HG03039 (cell line): ENCODE data around the gene BRIX1.

Source experiments
- ATAC-seq: cut with Tn5 transposase; IDR thresholded peaks from one replicate; pipeline ENCODE4 v1.9.1; 2021; ENCODE audit warnings: mild to moderate bottlenecking, moderate library complexity; ENCODE audit not compliant: unreplicated experiment

Gene BRIX1, protein sequence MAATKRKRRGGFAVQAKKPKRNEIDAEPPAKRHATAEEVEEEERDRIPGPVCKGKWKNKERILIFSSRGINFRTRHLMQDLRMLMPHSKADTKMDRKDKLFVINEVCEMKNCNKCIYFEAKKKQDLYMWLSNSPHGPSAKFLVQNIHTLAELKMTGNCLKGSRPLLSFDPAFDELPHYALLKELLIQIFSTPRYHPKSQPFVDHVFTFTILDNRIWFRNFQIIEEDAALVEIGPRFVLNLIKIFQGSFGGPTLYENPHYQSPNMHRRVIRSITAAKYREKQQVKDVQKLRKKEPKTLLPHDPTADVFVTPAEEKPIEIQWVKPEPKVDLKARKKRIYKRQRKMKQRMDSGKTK

DNA sequence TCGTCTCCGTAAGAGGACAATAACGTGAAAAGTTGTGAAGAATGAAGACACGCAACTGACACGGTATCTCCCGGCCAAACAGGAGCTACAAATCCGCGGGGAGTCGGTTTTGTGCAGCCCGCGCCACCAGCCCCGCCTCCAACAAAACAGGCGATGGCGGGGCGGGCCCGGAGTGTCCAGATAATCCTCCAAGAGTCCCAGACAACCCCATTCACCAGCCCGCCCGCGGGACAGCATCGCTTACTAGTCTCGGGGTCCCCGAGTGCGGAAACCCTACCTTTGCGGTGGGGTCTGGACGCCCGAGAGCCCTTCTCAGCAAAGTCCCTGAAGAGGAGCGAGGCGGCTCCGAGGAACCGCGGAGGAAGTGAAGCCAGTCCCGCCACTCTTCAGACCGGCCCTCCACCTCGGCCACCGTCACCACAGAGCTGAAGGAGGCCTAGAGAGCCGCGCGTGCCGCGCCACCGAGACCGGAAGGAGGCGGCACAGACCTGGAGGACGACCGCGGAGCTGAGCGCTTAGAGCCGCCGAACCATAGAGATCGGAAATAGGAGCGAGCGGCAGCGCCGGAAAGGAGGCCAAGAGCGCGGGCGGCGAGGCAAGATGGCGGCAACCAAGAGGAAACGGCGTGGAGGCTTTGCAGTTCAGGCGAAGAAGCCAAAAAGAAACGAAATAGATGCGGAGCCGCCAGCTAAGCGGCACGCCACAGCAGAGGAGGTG is at the start of gene BRIX1, which contains the start of gene RAD1:
Gene BRIX1 (plus strand): TSS at position 573 of the 717 bp plus-strand sequence. CDS start 28 bp downstream, at position 601.
Gene RAD1 (minus strand): TSS at position 366 of the 717 bp plus-strand sequence. CDS start 612 bp downstream, outside the sequence.
- ATAC-seq: peak; percentile 99

DNA sequence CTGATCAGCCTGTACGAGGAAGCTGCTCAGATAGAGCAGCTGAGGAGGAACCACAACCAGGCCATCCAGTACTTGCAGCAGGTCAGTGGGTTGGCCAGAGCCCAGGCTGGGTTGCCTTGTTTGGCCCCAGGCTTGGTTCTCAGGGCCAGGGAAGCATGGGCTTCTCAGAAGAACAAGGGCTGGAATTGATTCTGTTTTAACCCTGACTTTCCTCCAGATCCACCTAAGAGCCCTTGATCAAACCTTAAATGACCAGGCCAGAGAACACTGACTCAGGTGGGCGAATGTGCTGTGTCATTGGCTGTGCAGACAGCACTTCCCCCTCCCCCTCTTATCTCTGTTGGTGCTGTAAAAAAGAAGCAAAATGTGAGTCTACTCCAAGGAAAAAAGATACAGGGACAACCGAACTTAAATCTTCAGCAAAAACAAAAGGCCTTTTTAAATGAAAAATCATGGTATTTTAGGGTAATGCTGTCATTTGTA is 48.5 kb upstream of the BRIX1 start:
- ATAC-seq: no peak

DNA sequence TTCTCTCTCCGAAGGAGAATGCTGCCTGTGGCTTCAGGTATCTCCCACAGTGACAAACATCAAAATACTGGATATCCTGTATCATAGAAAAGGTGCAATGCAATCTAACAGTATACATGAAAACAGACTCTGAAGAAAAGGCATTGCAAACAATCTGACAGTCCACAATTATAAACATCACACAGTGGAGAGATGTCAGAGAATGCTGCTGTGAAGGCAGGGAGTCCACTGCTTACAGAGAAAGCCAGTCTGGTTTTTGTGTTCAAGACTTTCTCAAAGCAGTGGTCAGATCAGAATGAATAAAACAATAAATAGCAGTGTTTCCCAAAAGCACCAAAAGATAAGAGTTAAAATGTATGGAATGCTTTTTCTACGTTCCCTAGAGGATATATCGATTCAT is 47.9 kb upstream of the BRIX1 start:
- no peak for ATAC-seq

DNA sequence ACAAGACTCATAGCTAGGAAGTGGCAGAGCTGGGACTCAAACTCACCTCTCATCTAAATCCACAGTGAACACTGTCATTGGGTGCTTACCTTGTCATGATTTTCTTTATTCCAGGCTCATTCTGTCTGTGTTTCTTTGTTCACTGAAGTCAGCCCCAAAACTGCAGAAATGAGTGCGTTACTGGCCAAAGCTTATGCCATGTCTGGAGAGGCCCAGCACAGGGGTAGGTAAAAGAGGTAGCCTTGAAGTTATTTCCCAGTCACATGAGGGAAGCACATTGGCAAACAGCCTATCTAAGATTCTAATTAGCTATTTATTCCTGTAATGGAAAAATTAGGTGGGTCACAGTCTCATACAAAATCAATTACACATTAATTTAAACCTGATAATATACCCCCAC is 46.7 kb upstream of the BRIX1 start:
- ATAC-seq: no peak

DNA sequence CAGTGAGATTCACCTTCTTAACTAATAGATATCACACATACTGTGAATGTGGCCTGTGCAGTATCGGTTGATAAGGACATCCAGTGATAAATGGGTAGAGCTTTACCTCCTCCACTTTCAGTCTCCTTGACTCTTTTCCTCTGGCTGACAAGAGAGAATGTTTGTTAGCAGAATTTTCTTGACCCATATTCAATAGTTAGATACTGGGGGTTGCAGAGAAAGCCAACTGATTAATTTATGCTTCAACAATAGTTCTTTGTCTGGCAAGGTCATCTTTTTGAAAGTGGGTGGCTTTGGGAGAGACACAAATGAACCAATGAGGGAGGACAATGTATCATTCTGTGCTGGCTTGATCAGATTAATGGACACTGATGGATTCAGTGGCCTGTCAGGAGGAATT is 46.3 kb upstream of the BRIX1 start:
- ATAC-seq: no peak

DNA sequence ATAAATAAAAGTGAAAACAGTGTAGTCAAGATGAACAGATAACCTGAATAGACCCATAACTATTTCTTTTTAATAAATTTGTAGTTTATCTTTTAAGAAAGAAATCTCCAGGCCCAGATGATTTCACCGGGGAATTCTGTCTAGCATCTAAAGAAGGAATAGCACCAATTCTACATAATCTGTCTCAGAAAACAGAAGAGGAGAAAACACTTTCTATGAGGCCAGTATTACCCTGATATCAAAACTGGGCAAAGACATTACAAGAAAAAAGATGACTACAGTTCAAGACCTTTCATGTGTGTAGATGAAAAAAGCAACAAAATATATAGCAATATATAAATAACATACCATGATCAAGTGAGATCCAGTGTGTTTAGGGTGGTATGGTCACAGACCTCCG is 45.1 kb upstream of the BRIX1 start:
- no peak for ATAC-seq

DNA sequence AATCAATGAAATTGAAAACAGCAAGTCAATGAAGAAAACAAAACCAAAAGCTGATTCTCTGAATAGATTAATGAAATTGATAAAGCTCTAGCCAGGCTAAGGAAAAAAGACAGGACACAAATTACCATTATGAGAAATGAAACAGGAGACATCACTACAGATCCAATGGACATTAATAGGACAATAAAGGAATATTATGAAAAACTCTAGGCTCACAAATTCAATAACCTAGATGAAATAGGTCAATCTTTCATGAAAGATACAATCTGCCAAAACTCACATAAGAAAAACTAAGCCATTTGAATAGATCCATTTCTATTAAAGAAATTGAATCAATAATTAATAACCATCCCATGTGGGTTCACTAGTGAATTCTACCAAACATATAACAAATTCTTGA is 39.2 kb upstream of the BRIX1 start:
- no peak for ATAC-seq

DNA sequence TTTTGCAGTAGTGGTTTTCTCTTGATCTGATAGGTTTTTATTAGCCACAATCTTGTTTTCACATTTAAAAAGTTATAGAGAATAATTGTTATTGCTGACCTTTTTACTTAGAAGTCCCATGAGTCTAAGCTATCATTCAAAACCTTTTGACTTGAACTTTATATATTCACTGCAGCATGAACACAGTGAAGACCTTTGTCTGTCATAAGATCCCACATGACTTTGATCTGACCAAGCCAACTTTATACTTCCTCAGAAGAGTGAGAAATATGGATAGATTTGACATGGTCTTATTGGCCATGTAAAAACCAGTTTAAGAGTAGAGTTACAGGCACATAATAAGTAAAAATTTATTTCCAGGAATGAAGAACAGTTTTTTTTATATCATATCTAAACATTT is 34.3 kb upstream of the BRIX1 start:
- no peak for ATAC-seq

DNA sequence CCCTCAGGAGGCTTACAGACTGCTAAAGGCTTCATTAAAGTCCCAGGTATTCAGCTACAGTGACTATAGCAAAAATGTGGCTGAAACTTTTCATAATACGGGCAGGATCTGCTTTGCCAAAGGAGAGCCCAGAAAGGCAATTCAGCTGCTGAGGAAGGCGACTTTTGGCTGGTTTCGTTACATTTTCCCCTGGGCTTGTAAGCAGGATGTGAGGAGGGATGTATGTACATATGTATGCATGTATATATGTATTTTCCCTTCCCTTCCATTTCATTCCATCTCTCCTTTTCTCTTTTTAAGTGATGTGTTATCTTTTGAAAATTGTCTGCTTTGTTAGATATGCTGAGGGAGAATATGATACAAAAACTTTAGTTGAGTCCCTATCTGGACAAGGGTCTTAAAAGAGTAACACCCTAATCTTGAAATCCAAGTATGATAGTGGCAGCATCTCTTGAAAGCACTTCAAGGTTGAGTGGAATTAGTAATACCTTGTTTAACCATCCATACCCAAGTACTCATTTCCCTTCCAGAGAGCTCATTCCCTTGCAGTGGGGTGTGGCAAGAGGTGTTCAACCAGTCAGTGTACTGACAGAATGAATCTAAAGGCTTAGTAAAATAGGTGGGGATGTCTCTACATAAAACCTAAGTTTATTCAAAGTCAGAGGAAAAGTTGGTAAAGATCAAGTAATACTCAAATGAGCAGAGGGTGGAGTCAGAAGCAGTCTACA is 29.0 kb upstream of the BRIX1 start:
- no peak for ATAC-seq

DNA sequence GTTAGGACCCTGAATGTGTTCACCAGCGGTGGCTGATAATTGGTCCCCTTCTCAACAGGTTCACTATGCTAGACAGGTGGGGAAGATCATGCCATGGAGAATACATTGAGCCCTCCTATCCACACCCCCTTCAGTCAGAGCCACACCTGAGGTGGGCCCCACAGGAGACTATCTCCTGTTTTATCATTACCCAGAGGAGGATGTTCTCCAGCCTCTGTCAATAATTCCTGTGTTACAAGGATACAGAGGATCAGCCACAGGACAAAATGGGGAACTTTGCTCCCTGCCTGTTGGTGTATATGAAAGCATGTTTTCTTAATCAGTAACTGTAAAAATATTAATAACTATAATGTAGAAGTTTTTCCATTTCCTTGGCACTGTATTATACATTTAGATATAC is 26.1 kb upstream of the BRIX1 start:
- no peak for ATAC-seq

DNA sequence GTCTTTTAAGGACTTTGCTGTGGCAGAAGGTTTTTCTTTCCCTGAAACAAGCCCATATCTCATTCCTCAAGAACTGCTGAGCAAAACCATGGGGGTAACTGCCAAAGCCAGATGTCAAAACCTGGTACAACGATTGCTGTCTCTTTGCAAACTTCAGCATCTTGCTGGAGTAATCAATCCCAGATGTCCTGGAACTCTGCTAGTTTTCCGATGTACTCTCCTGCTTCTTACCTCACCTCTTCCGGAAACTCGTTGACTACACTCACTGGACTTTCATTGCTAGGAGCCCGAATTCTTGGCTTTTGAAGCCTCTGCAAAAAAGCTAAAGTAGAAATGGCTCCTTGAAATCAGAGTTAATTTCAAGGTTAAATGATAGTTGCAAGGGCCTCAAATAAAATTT is 23.5 kb upstream of the BRIX1 start:
- no peak for ATAC-seq

DNA sequence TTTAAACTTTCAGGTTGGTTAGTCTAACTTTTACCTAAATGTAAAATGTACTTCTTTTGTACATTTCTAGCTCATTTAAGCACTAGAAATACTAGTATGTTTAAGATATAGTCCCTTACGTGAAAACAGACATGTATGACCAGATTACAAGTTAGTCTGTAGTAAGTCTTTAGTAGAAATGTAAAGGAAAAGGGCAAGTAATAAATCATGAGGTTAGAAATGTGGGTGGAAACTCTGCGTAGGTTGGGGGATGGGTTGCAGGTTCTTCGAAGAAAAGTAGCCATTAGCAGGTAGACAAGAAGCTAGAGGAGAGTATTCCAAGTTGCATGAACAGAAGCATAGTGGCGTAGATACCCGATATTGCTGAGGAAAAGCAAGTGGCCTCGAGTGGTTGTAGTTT is 23.1 kb upstream of the BRIX1 start:
- no peak for ATAC-seq

DNA sequence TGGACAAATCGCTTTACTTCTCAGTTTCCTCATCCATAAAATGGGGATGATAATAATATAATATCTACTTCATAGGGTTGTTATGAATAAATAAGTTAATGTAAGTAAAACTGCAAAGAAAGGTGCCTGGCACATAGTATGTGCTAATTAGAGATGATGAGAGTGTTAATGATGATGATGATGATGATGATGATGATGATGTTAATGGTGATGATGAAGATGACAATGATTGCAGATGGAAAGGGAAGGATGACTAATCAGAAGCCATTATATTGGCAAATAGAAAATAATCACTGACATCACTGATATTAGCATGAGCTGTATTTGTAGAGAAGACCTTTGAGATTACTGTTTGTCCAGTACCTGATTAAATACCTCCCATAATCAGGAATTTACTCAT is 20.8 kb upstream of the BRIX1 start:
- no peak for ATAC-seq

DNA sequence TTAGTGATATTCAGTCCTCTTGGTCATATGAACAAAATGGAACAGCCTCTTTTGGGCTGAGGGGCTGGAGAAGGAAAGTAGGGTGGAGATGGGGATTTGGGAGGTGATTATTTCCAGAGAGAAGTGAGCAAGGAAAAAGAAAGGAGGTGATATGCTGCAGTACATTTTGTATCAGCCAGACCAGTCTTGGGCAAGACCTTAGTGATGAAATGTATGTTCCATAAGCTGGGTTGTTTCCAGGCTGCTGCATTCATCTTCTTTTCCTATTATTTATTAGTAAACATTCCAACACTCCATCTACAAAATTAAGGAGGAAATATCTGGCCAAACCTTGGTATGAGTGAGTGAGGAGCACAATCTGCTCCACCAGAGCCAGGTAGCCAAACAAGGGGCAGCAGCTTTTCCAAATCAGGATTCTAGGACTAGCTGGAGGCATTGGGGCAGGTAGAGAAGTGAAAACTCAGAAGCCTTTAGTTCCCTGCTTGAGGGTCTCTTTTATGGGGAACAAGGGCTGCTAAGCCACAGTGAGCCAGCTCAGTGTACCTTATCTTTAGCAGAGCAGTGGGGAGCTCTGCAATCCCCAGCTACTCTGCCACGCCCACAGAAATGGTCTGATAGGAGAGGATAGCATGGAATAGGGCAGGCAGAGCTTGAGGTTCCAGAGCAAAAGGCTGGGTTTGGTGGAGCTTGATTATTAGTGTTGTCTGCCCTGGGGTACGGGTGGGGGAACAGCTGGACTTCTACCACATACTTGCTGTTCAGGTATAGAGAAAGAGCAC is 19.7 kb upstream of the BRIX1 start:
- ATAC-seq: no peak

DNA sequence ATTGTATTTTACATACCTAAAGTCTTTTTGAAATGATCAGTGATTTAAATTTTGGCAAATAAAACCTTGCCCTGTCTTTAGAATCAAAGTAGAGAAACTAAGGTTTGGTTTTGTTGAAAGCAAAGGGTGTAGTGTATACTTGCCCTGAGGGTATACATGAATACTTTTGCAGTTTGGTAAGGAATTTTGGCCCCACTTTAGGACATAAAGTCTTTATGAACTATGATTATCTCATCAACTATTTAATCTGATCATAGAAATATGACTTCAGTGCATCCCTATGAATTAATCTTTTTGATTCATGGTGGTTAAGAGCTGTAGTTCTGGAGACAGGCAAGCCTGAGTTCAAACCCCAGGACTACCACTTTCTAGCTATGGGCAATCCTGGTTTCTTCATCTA is 17.9 kb upstream of the BRIX1 start:
- ATAC-seq: no peak

DNA sequence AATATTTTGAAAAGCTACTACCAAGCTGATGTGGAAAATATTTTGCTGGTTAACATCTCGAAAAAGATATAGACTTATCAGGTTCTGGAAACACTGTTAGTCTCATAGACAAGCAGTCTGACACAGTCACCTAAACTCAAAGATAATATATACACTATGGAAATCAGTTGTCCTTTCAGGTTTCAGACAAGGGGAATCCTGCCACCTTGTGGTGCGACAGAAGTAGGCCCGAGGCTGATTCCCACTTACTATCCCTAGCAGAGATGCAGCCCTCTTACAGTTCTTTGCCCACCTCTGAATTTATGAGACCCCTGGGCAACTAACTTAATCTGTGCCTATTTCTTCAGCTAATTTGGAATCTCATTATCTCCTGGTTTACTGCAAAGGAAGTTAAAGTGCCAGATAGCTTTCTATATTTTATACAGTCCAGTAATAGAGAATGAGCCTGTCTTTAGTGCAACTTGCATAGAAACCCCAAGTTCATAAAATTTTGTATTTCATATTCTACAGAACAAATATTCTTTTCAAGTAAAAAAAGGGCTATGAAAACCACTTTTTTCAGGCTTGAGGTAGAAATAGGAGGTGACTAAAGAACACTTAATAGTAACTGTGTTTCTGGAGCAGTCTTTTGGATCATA is 17.1 kb upstream of the BRIX1 start:
- peak; percentile 86 for ATAC-seq

DNA sequence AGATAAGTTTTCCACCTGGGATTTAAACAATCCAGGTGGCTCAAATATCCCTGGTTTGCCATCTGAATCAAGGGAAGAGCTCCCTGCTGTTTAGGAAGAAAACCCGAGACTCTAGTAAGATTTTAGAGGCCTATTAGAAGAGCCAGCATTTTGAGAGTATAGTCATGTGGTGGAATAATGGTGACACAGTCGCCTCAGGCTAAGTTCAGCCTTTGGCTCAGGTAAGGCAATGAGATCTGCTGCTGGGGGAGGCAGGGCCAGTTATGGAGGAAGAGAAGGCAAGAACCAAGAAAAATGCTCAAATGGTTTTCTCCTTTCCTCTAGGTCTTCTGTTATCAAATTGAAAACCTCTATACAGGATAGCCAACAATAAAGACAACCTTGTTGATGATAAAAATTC is 16.4 kb upstream of the BRIX1 start:
- no peak for ATAC-seq

DNA sequence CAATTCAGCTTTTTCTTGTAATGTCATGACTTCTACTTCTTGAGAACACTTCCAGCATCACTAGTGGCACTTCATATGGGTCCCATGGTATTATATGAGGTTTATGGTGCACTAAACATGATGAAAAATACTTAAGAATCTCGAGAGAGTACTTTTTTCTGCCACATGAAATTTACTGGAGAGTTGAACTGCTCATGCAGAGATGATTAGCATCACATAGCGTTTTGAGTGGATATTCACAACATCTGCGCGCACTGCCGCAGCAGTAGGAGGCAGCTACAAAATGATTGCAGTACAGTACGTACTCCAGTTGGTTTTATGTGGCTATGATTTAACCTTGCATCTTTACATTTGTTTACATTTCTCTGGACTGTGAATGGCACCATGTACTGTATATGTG is 14.9 kb upstream of the BRIX1 start:
- no peak for ATAC-seq

DNA sequence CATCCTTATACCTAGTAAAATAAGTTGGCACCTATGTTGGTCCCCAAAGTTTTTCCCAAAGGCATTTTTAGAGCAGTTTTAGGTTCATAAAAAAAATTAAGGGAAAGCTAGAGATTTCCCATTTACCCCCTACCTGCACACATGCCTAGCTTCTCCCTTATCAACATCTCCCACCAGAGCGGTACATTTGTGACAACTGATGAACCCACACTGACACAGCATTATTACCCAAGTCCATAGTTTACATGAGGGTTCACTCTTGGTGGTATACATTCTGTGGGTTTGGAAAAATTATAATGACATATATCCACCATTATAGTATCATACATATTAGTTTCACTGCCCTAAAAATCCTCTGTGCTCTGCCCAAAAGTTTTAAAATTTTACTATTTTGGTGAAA is 12.3 kb upstream of the BRIX1 start:
- no peak for ATAC-seq

DNA sequence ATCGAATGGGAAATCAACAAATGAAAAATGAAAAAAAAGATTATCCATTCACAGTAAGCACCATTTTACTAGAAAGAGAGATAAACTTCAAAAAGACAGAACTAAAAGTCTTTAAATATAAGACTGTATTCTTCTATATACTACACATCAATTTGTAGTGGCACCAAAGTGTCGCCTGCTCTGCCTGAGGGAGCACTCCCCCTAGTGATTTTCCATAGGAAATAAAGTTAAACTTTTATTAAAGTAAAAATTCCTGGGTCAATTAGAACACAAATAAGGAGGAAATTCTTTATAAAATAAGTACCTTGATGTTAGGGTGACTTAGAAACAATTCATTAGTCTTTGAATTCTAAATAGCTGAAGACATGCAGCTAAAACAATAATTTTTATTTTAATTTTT is 9.9 kb upstream of the BRIX1 start:
- ATAC-seq: no peak
